ENCODE results near the gene HSDL2. TPM values are rescaled to one million over a fixed set of nuclear protein-coding genes. Genes with fewer than 3 reads are reported as not detected.

HSDL2 gene
- polyA plus RNA-seq, 3 donors: 6.4 to 34.8 (median 26.9) TPM

GRCh38 chr9:112439825-112440224 is 59.9 kb downstream of the HSDL2 start:
- intact Hi-C loops (cut with micrococcal nuclease): no loop called here
- Mint-ChIP-seq H3K9me3 (peaks cover 0 to 1% (median 0%) of the 10 kb centered on the region in 7 donors), H3K27ac (no peak overlapping the region), H3K4me1 (no peaks in the 10 kb centered on the region), H3K36me3 (peaks cover 21 to 29% of the 10 kb centered on the region in 2 donors), H3K27me3 (ENCODE audit: low read depth in 3 of 3) (peaks cover 0 to 2% (median 2%) of the 10 kb centered on the region in 3 donors), H3K4me3 (no peak overlapping the region)
- no CpG with 5 or more reads among the region's 2 CpGs for WGBS (ENCODE audit: insufficient coverage)
- DNase-seq: no peak
- H4K20me1 ChIP-seq (ENCODE audit: insufficient read depth, low read length): no peaks in the 10 kb centered on the region
- peaks cover 0 to 14% of the 10 kb centered on the region in 2 donors for H3K36me3 ChIP-seq (replicated peaks in 1 of 2; ENCODE audit: control insufficient read depth in 1 of 2, insufficient read depth in 2 of 2, low read length in 2 of 2)
- no peaks in the 10 kb centered on the region for H3K79me2 ChIP-seq (ENCODE audit: insufficient read depth, low read length)
- H3K27ac ChIP-seq (ENCODE audit: low read depth in 1 of 2, low read length in 2 of 2): no peak overlapping the region
- H3K27me3 ChIP-seq (ENCODE audit: control insufficient read depth in 2 of 2, insufficient read depth in 2 of 2, low read length in 2 of 2): no peaks in the 10 kb centered on the region
- no peak overlapping the region for H3K4me2 ChIP-seq (replicated peaks; ENCODE audit: extremely low read depth, low read length, poor library complexity, severe bottlenecking)
- no peak overlapping the region for H2AFZ ChIP-seq (ENCODE audit: insufficient read depth, low read depth, low read length, poor library complexity, severe bottlenecking)
- no peaks in the 10 kb centered on the region for H3K9me3 ChIP-seq (replicated peaks in 1 of 2; ENCODE audit: control insufficient read depth in 1 of 2, insufficient read depth in 1 of 2, low read length in 2 of 2)
- H3K4me1 ChIP-seq (ENCODE audit: control insufficient read depth in 1 of 2, insufficient read depth in 2 of 2, low read length in 2 of 2): peaks cover 0 to 1% of the 10 kb centered on the region in 2 donors
- no peak for TF ChIP-seq CTCF (IDR thresholded peaks at IDR 0.05)
- H3K9ac ChIP-seq (ENCODE audit: insufficient read depth, low read length, poor library complexity, severe bottlenecking): no peak overlapping the region
- no peak overlapping the region for H3K4me3 ChIP-seq (replicated peaks in 1 of 3; ENCODE audit: low read depth in 2 of 3, low read length in 3 of 3)

GRCh38 chr9:112443200-112443599 is 63.3 kb downstream of the HSDL2 start:
- H3K4me2 ChIP-seq (replicated peaks; ENCODE audit: extremely low read depth, low read length, poor library complexity, severe bottlenecking): no peak overlapping the region
- intact Hi-C loops (cut with micrococcal nuclease): no loop called here

More at GRCh38 chr9:112443200-112443599, 63.3 kb downstream of the HSDL2 start:
- H3K36me3 ChIP-seq (replicated peaks in 1 of 2; ENCODE audit: control insufficient read depth in 1 of 2, insufficient read depth in 2 of 2, low read length in 2 of 2): peaks cover 0 to 14% of the 10 kb centered on the region in 2 donors
- H3K4me1 ChIP-seq (ENCODE audit: control insufficient read depth in 1 of 2, insufficient read depth in 2 of 2, low read length in 2 of 2): peaks cover 8 to 21% of the 10 kb centered on the region in 2 donors
- no peaks in the 10 kb centered on the region for H3K9me3 ChIP-seq (replicated peaks in 1 of 2; ENCODE audit: control insufficient read depth in 1 of 2, insufficient read depth in 1 of 2, low read length in 2 of 2)
- H2AFZ ChIP-seq (ENCODE audit: insufficient read depth, low read depth, low read length, poor library complexity, severe bottlenecking): no peak overlapping the region
- Mint-ChIP-seq H3K27me3 (ENCODE audit: low read depth in 3 of 3) (peaks cover 0 to 2% (median 0%) of the 10 kb centered on the region in 3 donors), H3K4me3 (no peak overlapping the region), H3K36me3 (peaks cover 22 to 33% of the 10 kb centered on the region in 2 donors), H3K4me1 (peaks cover 28% of the 10 kb centered on the region), H3K9me3 (peaks cover 0 to 1% (median 0%) of the 10 kb centered on the region in 7 donors), H3K27ac (no peak overlapping the region)
- H3K9ac ChIP-seq (ENCODE audit: insufficient read depth, low read length, poor library complexity, severe bottlenecking): no peak overlapping the region
- peak in 2 of 3 donors; percentile 3 to 6 for DNase-seq
- no peaks in the 10 kb centered on the region for H3K79me2 ChIP-seq (ENCODE audit: insufficient read depth, low read length)
- H4K20me1 ChIP-seq (ENCODE audit: insufficient read depth, low read length): no peaks in the 10 kb centered on the region
- peak; percentile 25 for TF ChIP-seq CTCF (IDR thresholded peaks at IDR 0.05)
- no peak overlapping the region for H3K27ac ChIP-seq (ENCODE audit: low read depth in 1 of 2, low read length in 2 of 2)
- no peaks in the 10 kb centered on the region for H3K27me3 ChIP-seq (ENCODE audit: control insufficient read depth in 2 of 2, insufficient read depth in 2 of 2, low read length in 2 of 2)
- H3K4me3 ChIP-seq (replicated peaks in 1 of 3; ENCODE audit: low read depth in 2 of 3, low read length in 3 of 3): no peak overlapping the region

Measured in CD14-positive monocyte (primary cell).